ENCODE measurements around the gene LRMDA. TPM values are rescaled to one million over a fixed set of nuclear protein-coding genes. Genes with fewer than 3 reads are reported as not detected.

The LRMDA gene
- total RNA-seq, 2 experiments from 2014 or later: not detected

DNA sequence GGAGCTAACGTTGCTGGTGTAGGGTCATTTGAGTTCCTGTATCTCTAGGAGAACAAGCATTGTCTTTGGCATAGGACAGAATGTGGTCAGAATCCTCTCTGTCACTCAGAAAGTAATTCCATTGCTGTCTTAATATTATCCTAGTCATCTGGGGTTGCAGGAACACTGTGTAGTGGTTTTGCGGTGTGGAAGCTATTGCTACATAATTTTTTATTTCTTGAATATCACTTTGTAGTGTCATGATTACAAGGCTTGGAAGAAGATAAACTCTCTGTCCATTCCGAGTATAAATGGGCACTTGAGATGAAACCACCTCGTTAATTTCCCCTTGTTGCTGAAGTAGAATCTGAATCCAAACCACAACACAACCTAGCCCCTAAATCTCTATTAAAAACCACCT is 919.2 kb downstream of the LRMDA start:
- POLR2A ChIA-PET: no interaction called here

DNA sequence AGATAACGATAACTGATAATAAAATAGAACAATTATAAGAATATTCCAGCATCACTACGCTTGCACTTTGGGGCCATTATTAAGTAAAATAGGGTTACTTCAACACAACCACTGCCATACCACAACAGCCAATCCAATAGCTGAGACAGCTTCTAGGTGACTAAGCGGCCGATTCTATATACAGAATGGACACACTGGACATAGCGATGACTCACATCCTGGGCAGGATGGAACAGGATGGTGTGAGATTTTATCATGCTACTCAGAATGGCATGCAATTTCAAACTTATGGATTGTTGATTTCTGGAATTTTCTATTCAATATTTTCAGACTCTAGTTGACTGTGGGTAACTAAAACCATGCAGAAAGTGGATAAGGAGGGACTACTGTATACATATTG is 920.9 kb downstream of the LRMDA start:
- CTCF ChIA-PET: no interaction called here

More for the DNA sequence above, 919.2 kb downstream of the LRMDA start:
- CTCF ChIA-PET: no interaction called here

GRCh38 chr10:76353237-76353851 is 921.9 kb downstream of the LRMDA start:
- POLR2A ChIA-PET: no interaction called here
- CTCF ChIA-PET: no interaction called here

More for the DNA sequence above, 920.9 kb downstream of the LRMDA start:
- POLR2A ChIA-PET: no interaction called here

- POLR2A ChIA-PET: no interaction called here
- CTCF ChIA-PET: no interaction called here
Measured at GRCh38 chr10:76354212-76354738, 922.9 kb downstream of the LRMDA start.

- ChIA-PET CTCF (no interaction called here), POLR2A (no interaction called here)
Measured at GRCh38 chr10:76354921-76355320, 923.5 kb downstream of the LRMDA start.

GRCh38 chr10:76356557-76356956 is 925.1 kb downstream of the LRMDA start:
- ChIA-PET CTCF (no interaction called here), POLR2A (no interaction called here)

DNA sequence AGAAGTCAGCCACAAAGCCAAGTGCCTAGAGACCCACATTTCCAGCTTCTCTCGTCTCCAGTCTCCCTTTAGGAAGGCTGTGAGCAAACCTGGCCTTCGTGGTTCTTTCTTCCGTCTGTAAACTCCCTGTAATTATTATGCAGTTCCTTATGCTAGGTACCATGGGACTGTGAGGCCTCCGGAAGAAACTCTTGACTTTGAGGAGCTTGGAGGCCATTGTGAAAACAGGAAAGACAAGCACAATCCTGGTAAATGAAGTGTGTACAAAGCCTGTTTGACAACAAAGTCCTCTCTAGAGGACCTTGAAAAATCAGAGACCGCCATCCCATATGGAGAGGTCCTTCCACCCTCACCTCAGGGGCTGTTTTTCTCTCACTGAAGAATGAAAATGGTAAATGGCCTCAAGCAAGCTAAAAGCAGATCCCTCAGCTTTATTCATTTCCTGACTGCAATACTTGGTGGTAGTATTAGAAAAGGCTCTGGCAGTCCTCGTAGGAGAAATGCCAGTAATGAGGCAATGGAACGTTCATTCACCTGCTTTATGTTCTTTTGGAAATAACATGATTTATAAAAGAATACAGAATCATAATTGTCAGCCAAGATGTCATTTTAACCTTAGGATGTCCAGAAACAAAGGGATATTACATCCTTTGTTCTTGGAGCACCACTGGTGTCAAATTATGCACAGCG is 926.4 kb downstream of the LRMDA start:
- CTCF ChIA-PET: no interaction called here
- POLR2A ChIA-PET: no interaction called here

GRCh38 chr10:76358743-76359395 is 927.4 kb downstream of the LRMDA start:
- POLR2A ChIA-PET: no interaction called here
- CTCF ChIA-PET: no interaction called here

GRCh38 chr10:76375761-76376160 is 944.3 kb downstream of the LRMDA start:
- ChIA-PET CTCF (no interaction called here), POLR2A (no interaction called here)

GRCh38 chr10:76382381-76382851 is 951.0 kb downstream of the LRMDA start:
- CTCF ChIA-PET: no interaction called here
- POLR2A ChIA-PET: no interaction called here

DNA sequence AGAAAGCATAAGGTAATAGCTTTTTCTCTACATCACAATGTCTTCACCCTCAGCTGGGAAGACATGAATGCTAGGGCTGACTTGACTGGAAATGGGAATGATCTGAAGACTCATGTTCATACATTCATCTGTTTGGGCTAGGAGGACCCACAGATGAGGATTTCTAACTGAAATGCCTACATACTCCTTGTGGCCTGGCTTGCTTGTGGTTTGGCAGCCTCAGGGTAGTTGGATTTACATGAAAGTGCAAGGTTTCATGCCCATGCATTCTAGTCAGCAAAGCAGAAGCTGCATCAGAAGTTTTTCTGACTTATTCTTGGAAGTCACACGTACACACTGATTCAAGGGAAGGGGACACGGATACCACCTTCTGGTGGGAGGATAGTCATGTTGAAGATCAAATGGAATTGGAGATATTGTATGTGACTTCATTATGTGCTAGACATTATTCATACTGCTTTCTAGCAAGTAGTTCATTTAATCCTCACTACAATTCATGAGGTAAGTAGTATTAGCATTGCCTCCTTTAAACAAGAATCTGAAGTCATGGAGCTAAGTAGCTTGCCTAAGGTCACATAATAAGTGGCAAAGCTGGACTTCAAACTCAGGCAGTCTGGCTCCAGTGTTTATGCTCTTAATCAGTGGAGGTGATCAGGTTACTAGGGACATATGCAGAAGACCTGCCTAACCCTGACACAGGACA is 957.0 kb downstream of the LRMDA start:
- CTCF ChIA-PET: no interaction called here
- POLR2A ChIA-PET: no interaction called here

DNA sequence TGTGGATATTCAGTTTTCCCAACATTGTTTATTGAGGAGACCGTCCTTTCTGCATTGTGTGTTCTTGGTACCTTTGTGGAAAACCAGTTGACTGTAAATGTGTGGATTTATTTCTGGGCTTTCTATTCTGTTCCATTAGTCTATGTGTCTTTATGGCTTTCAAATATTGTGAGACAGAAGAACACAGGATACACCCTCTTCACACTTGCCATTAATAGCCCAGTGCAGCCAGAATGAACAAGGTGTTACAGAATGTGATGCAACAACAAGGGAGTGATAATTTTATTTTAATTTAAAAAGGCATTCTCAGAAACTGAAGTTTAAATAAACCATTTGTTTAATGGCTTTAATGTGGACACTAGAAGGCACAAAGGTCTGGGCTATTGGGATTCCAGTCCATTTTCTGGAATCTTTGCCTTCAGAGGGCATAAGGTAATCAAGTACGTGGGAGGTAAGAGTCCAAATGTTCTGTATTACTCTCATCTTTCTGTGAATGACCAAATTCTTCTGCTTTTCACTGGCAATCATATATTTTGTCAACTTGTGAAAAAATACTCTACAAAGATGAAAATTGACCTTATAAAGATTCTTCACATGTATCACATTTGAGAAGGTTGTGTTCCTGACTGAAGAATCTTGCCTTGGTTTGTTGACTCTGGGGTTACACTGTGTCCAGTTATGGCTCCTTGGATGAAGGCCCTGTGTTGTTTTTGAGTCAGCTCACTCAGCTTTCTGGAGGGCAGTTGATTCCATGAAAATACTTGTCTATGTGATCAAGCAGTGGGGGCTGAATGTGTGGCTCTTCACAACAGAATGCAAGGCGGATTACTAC is 962.7 kb downstream of the LRMDA start:
- POLR2A ChIA-PET: no interaction called here

GRCh38 chr10:76394707-76395042 is 963.3 kb downstream of the LRMDA start:
- POLR2A ChIA-PET: no interaction called here
- CTCF ChIA-PET: no interaction called here

More for the DNA sequence above, 962.7 kb downstream of the LRMDA start:
- CTCF ChIA-PET: no interaction called here

- POLR2A ChIA-PET: no interaction called here
- CTCF ChIA-PET: no interaction called here
Measured at GRCh38 chr10:76395251-76395650, 963.8 kb downstream of the LRMDA start.

GRCh38 chr10:76396134-76396533 is 964.7 kb downstream of the LRMDA start:
- POLR2A ChIA-PET: no interaction called here
- CTCF ChIA-PET: no interaction called here

GRCh38 chr10:76397181-76398042 is 966.0 kb downstream of the LRMDA start:
- ChIA-PET CTCF (no interaction called here), POLR2A (no interaction called here)

- ChIA-PET POLR2A (no interaction called here), CTCF (no interaction called here)
Measured at GRCh38 chr10:76398043-76398710, 966.8 kb downstream of the LRMDA start.

- ChIA-PET CTCF (no interaction called here), POLR2A (no interaction called here)
Measured at GRCh38 chr10:76399226-76399625, 967.8 kb downstream of the LRMDA start.

DNA sequence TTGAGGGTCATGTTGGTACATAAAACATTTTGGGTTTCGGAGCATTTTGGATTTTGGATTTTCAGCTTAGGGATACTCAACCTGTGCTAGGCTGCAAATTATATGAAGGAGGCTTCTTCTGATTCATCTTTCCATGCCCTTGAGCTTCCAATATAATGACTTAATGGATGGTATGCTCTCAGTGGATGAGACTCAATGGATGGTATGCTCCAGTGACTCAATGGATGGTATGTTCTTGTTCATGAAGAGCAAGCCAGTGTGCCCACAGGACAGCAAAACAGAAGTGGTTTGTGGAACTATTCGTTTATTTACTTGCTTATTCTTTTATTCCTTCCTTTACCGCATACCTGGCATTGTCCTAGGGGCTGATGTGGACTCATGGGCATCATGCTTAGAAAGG is 969.6 kb downstream of the LRMDA start:
- POLR2A ChIA-PET: no interaction called here
- CTCF ChIA-PET: no interaction called here
